GM10266 (cell line): ENCODE data around the gene SLC39A3.

Experiments
- DNase-seq: peaks from one replicate; pipeline ENCODE4 v3.0.0; 2012; ENCODE audit errors: extremely low spot score
- TF ChIP-seq, protein P1 (sequence below): IDR thresholded peaks from 2 replicates; pipeline ENCODE4 v1.5.1; 2012; ENCODE audit warnings: mild to moderate bottlenecking, low read depth; ENCODE audit not compliant: control insufficient read depth, insufficient read depth; ENCODE audit errors: missing control alignments

Gene SLC39A3, protein sequence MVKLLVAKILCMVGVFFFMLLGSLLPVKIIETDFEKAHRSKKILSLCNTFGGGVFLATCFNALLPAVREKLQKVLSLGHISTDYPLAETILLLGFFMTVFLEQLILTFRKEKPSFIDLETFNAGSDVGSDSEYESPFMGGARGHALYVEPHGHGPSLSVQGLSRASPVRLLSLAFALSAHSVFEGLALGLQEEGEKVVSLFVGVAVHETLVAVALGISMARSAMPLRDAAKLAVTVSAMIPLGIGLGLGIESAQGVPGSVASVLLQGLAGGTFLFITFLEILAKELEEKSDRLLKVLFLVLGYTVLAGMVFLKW

DNA sequence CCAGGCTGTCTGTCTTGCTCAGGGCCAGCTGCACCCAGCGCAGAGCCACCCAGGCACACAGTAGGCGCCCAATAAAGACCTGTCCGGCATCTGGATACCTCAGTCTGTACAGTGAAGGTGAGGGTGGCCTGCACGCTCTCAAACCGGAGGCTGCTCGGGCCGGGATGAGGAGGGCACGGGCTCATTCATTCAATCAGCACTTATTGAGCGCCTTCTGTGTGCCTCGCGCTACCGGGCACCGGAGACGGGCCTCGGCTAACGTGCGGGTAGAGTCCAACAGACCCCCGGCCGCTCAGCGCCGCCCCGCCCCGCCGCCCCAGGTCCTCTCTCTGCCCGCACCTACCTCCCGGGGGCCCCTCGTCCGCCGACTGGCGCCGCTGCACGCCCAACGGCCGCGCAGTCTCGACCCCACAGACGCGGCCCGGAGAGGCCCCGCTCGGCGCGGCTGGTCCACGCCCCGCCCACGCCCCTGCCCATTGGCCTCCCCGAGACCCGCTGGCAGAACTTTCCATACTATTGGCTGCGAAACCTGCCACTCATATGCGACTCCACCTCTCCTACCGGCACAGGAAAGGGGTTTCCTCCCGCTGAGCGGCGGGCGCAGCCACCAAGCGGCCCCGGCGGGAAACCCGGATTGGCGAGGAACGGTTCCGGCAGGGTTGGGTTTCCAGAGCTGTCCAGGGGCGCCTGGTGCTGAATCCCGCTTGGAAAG lies at the start of gene SLC39A3:
Gene SLC39A3 (minus strand): TSS at position 416 of the 712 bp plus-strand sequence. CDS start 2,760 bp downstream, outside the sequence.
- peak; percentile 100 for DNase-seq
- TF ChIP-seq, protein P1, sequence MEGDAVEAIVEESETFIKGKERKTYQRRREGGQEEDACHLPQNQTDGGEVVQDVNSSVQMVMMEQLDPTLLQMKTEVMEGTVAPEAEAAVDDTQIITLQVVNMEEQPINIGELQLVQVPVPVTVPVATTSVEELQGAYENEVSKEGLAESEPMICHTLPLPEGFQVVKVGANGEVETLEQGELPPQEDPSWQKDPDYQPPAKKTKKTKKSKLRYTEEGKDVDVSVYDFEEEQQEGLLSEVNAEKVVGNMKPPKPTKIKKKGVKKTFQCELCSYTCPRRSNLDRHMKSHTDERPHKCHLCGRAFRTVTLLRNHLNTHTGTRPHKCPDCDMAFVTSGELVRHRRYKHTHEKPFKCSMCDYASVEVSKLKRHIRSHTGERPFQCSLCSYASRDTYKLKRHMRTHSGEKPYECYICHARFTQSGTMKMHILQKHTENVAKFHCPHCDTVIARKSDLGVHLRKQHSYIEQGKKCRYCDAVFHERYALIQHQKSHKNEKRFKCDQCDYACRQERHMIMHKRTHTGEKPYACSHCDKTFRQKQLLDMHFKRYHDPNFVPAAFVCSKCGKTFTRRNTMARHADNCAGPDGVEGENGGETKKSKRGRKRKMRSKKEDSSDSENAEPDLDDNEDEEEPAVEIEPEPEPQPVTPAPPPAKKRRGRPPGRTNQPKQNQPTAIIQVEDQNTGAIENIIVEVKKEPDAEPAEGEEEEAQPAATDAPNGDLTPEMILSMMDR: no peak

DNA sequence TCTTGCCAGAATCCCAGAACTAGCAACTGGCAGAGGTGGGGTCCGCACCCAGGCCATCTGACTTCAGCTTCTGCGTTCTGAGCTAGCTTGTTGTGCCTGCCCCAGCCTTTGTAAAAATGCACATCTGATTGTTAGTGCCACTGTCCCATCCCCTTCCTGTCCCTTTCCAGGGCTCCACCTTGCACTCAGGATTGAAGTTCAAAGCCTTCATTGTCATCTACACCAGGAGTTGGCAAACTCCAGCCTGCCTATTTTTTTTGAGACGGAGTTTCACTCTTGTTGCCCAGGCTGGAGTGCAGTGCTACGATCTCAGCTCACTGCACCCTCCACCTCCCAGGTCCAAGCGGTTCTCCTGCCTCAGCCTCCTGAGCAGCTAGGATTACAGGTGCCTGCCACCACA lies 48.4 kb upstream of the SLC39A3 start:
- no peak for DNase-seq
- TF ChIP-seq, protein P1: no peak

DNA sequence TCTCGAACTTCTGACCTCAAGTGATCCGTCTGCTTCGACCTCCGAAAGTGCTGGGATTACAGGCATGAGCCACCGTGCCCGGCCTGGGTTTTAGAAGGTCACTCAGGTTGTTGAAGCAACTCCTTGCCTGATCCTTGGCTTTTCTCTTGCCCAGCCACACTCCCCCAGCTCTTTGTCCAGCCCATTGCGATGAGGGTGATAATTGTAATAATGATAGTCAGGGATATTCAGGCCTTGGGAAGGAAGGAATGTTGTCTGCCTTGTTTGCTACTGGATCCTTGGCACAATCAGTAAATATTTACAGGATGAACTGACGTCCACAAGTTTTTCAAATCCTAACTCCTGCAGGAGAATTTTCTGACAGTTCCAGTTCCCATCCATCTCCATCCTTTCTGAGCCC lies 47.3 kb upstream of the SLC39A3 start:
- TF ChIP-seq, protein P1: no peak
- no peak for DNase-seq

DNA sequence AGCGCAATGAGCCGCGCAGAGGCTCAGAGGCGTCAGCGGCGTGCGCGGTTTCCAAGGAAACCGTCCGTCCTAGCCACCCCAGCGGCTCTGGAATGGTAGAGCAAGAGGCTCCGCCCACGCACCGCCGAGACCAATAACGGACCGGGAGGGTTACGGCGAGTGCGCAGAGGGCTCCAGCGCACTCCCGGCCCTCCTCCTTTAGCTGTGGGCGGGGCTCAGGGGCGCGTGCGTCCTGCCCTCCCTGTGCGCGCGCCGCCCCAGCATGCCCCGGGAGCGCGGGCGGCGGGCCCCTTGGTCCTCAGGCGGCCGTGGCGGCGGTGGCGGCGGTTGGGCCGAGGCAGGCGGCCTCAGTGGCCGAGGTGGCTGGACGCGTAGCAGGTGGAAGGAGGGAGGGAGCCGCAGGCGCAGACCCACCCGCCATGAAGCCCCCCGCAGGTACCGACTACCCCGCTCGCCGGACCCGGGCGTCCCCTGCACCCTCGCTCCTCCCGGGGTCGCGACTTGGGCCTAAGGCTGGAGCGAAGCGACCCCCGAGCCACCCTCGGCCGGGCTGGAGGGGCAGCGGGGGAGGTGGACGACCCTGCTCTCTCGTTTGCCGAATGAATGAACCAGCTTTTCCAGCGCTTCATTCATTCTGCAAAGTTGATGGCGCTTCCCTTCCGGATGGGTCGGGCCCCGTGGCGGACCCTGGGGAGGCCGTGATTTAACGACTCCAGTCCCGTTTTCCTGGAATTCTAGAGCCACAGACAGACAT lies 45.6 kb upstream of the SLC39A3 start, which contains the start of gene THOP1:
Gene THOP1 (plus strand): TSS at position 260 of the 754 bp plus-strand sequence. CDS start 160 bp downstream, at position 420.
- TF ChIP-seq, protein P1: no peak
- peak; percentile 99 for DNase-seq

DNA sequence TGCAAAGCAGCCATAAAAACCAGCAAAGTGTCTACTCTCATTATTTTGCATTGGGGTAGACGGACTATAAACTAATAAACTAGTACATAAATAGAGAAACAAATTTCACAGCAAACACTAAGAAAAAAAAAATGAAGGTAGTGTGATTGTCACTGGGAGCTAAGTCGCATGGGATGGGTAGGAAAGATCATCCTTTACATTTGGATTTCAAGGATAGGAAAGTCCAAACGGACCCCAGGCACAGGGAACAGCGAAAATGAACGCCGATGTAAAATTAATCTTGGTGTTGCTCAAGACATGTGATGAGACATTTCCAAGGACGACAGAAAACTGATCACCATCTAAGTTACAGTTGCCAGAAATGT lies 43.9 kb upstream of the SLC39A3 start:
- TF ChIP-seq, protein P1: no peak
- no peak for DNase-seq

DNA sequence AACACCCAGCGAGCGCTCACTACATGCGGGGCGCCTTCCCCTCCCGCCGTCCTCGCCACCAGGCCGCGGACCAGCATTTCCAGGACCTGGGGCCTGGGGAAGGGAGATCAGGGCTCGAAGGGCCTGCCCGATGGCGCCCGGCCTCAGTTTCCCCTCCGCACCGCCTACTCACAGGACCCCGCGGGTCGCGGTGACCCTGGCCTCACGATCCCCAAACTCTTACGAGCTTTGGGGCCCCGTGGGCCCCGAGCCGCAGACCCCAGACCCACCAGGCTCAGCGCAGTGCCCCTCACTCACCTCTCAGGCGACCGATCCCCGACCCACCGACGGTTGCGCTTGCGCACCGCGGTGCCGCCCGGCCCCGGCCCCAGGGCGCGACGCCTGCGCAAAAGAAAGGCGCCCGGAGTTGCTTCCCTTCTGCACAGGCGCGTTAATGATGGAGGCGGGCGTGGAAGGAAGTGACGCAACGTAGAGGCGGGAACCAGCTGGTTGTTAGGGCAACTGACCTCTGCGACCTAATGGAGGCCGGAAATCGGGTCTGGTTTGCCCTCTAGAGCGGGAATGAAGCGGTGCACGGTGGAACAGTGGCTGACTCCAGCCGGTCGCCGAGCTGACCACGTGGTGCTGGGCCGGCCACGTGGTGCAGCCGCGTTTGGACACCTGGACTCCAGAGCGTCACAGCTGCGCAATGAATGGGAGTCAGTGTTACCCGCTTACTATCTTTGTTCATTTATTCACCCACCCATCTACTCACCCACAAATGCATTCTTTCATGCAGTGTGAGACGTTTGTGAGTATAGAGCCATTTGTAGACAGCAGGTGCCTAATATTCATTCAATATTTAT lies 43.3 kb upstream of the SLC39A3 start, which contains the start of gene SGTA:
Gene SGTA (minus strand): TSS at position 338 of the 845 bp plus-strand sequence. CDS start 14,205 bp downstream, outside the sequence.
- DNase-seq: peak; percentile 98

More for the DNA sequence above, 43.3 kb upstream of the SLC39A3 start, which contains the start of gene SGTA:
- TF ChIP-seq, protein P1: peak; percentile 42
